Skin epidermis (tissue), 12 donors: ENCODE measurements around the gene CADPS2.

Source experiments
- H3K27ac ChIP-seq, 21 experiments: fragments of 200-600 bp; sonication (generic) in 11 of 21; one replicate each; pipeline ENCODE4 v1.5.0; 2020; ENCODE audit warnings: mild to moderate bottlenecking in 3 of 21, inconsistent platforms in 2 of 21, moderate library complexity in 2 of 21
- H3K4me3 ChIP-seq, 7 experiments: fragments of 200-600 bp; sonication (generic) in 2 of 7; one replicate each; pipeline ENCODE4 v1.5.0; 2020; ENCODE audit warnings: inconsistent platforms in 2 of 7, mild to moderate bottlenecking in 2 of 7, moderate library complexity in 1 of 7

Gene CADPS2

GRCh38 chr7:122629412-122629953 lies 256.8 kb downstream of the CADPS2 start:
- no peak overlapping the region for H3K4me3 ChIP-seq

GRCh38 chr7:122628651-122629411 lies 257.4 kb downstream of the CADPS2 start:
- no peak overlapping the region for H3K27ac ChIP-seq
- no peak overlapping the region for H3K4me3 ChIP-seq

More at GRCh38 chr7:122629412-122629953, 256.8 kb downstream of the CADPS2 start:
- no peak overlapping the region for H3K27ac ChIP-seq

GRCh38 chr7:122626785-122627184 lies 259.5 kb downstream of the CADPS2 start:
- no peak overlapping the region for H3K4me3 ChIP-seq
- H3K27ac ChIP-seq = no peak overlapping the region

GRCh38 chr7:122622682-122623081 lies 263.6 kb downstream of the CADPS2 start:
- Histone ChIP-seq H3K4me3 (no peak overlapping the region), H3K27ac (no peak overlapping the region)

- H3K4me3 ChIP-seq = no peak overlapping the region
- no peak overlapping the region for H3K27ac ChIP-seq
Observed at GRCh38 chr7:122619664-122620063, 266.6 kb downstream of the CADPS2 start.

- Histone ChIP-seq H3K27ac (no peak overlapping the region), H3K4me3 (no peak overlapping the region)
Observed at GRCh38 chr7:122618585-122619189, 267.6 kb downstream of the CADPS2 start.

GRCh38 chr7:122616951-122617350 lies 269.3 kb downstream of the CADPS2 start:
- Histone ChIP-seq H3K27ac (no peak overlapping the region), H3K4me3 (no peak overlapping the region)

GRCh38 chr7:122605929-122606328 lies 280.3 kb downstream of the CADPS2 start:
- no peak overlapping the region for H3K27ac ChIP-seq
- no peak overlapping the region for H3K4me3 ChIP-seq

GRCh38 chr7:122604251-122604650 lies 282.0 kb downstream of the CADPS2 start:
- H3K4me3 ChIP-seq = no peak overlapping the region
- H3K27ac ChIP-seq = no peak overlapping the region

GRCh38 chr7:122602800-122603199 lies 283.5 kb downstream of the CADPS2 start:
- Histone ChIP-seq H3K27ac (no peak overlapping the region), H3K4me3 (no peak overlapping the region)

- H3K4me3 ChIP-seq = no peak overlapping the region
- H3K27ac ChIP-seq = no peak overlapping the region
Observed at GRCh38 chr7:122600630-122601029, 285.6 kb downstream of the CADPS2 start.

- Histone ChIP-seq H3K4me3 (no peak overlapping the region), H3K27ac (no peak overlapping the region)
Observed at GRCh38 chr7:122600042-122600441, 286.2 kb downstream of the CADPS2 start.

- H3K27ac ChIP-seq = no peak overlapping the region
- H3K4me3 ChIP-seq = no peak overlapping the region
Observed at GRCh38 chr7:122597277-122597676, 289.0 kb downstream of the CADPS2 start.

GRCh38 chr7:122595885-122596284 lies 290.4 kb downstream of the CADPS2 start:
- no peak overlapping the region for H3K27ac ChIP-seq
- no peak overlapping the region for H3K4me3 ChIP-seq

GRCh38 chr7:122588621-122589020 lies 297.6 kb downstream of the CADPS2 start:
- Histone ChIP-seq H3K4me3 (no peak overlapping the region), H3K27ac (no peak overlapping the region)

- H3K4me3 ChIP-seq = no peak overlapping the region
- H3K27ac ChIP-seq = no peak overlapping the region
Observed at GRCh38 chr7:122584676-122585251, 301.5 kb downstream of the CADPS2 start.

GRCh38 chr7:122578350-122578749 lies 307.9 kb downstream of the CADPS2 start:
- H3K27ac ChIP-seq = no peak overlapping the region
- no peak overlapping the region for H3K4me3 ChIP-seq

GRCh38 chr7:122577449-122578003 lies 308.7 kb downstream of the CADPS2 start:
- H3K4me3 ChIP-seq = no peak overlapping the region
- H3K27ac ChIP-seq = no peak overlapping the region

GRCh38 chr7:122572706-122573105 lies 313.6 kb downstream of the CADPS2 start:
- Histone ChIP-seq H3K27ac (no peak overlapping the region), H3K4me3 (no peak overlapping the region)

- H3K27ac ChIP-seq = no peak overlapping the region
- H3K4me3 ChIP-seq = no peak overlapping the region
Observed at GRCh38 chr7:122561326-122561725, 324.9 kb downstream of the CADPS2 start.
